Ascending aorta (tissue), 2 donors: Measurements from ENCODE around the gene USF3. TPM values are rescaled to one million over a fixed set of nuclear protein-coding genes. Genes with fewer than 3 reads are reported as not detected.
A peak's percentile ranks its signal among the peaks of the same experiment; 100 is the strongest.

Experiments used
- DNase-seq, 2 donors: peaks; one replicate each; pipeline ENCODE4 v3.0.0-alpha.2; 2019; ENCODE audit warnings: low spot score in 2 of 2
- H3K27ac ChIP-seq, 2 donors: fragments of 200-600 bp; sonication (generic); one replicate each; pipeline ENCODE4 v1.5.1; 2016 to 2017; ENCODE audit warnings: mild to moderate bottlenecking in 1 of 2
- H3K27me3 ChIP-seq: fragments of 200-600 bp; sonication (generic); one replicate; pipeline ENCODE4 v1.5.1; 2017
- H3K36me3 ChIP-seq, 2 donors: fragments of 200-600 bp; sonication (generic); one replicate each; pipeline ENCODE4 v1.5.1; 2016
- H3K4me1 ChIP-seq, 2 donors: fragments of 200-600 bp; sonication (generic); one replicate each; pipeline ENCODE4 v1.5.1; 2016 to 2017; ENCODE audit warnings: mild to moderate bottlenecking in 1 of 2
- H3K4me3 ChIP-seq, 2 donors: fragments of 200-600 bp; sonication (generic); one replicate each; pipeline ENCODE4 v1.5.1; 2016 to 2017; ENCODE audit warnings: mild to moderate bottlenecking in 1 of 2
- H3K9me3 ChIP-seq, 2 donors: fragments of 200-600 bp; sonication (generic); one replicate each; pipeline ENCODE4 v1.5.1; 2016
- CTCF ChIP-seq, 3 experiments: fragments of 200-600 bp in 2 of 3; fragments of 450-650 bp in 1 of 3; sonication (generic) in 2 of 3; IDR thresholded peaks; one replicate each; pipeline ENCODE4 v1.5.1; 2016 to 2019; ENCODE audit warnings: antibody characterized with exemption in 3 of 3, mild to moderate bottlenecking in 1 of 3, moderate library complexity in 1 of 3
- intact Hi-C: fragments of 100-400 bp; cut with DNase I; formaldehyde crosslinking; loops from one replicate; pipeline ENCODE4 v1.15.1; 2023
- total RNA-seq: library from RNA; depleted of rRNA; stranded (reverse); fragments of >200 nt; gene quantifications from one replicate; pipeline ENCODE4 v1.1.0, GENCODE V29; 2016

The USF3 gene
- total RNA-seq, 1 donor from 2014 or later: 16.1 TPM

GRCh38 chr3:113630956-113631542 is 65.4 kb downstream of the USF3 start:
- DNase-seq: no peak
- intact Hi-C loops: no loop called here
- no peak overlapping the region for H3K4me3 ChIP-seq
- TF ChIP-seq CTCF (IDR thresholded peaks at IDR 0.05): no peak
- H3K36me3 ChIP-seq: no peaks in the 10 kb centered on the region
- H3K9me3 ChIP-seq: no peaks in the 10 kb centered on the region
- H3K27ac ChIP-seq: no peak overlapping the region
- H3K27me3 ChIP-seq: no peaks in the 10 kb centered on the region
- no peaks in the 10 kb centered on the region for H3K4me1 ChIP-seq

- H3K4me1 ChIP-seq: no peaks in the 10 kb centered on the region
- H3K36me3 ChIP-seq: no peaks in the 10 kb centered on the region
- DNase-seq: no peak
- no peaks in the 10 kb centered on the region for H3K9me3 ChIP-seq
- intact Hi-C loops: loop anchor here (10.0 kb wide), 1 partner anchor 495 kb away; no protein-coding TSS in a partner anchor
- H3K27me3 ChIP-seq: no peaks in the 10 kb centered on the region
- H3K27ac ChIP-seq: no peak overlapping the region
- TF ChIP-seq CTCF (IDR thresholded peaks at IDR 0.05): no peak
- H3K4me3 ChIP-seq: no peak overlapping the region
These were observed 66.6 kb downstream of the USF3 start for GRCh38 chr3:113629584-113630421.

GRCh38 chr3:113628788-113629187 is 67.7 kb downstream of the USF3 start:
- H3K9me3 ChIP-seq: no peaks in the 10 kb centered on the region
- H3K4me3 ChIP-seq: no peak overlapping the region
- no peak for TF ChIP-seq CTCF (IDR thresholded peaks at IDR 0.05)
- H3K27ac ChIP-seq: no peak overlapping the region
- intact Hi-C loops: loop anchor here (10.0 kb wide), 1 partner anchor 494 kb away; no protein-coding TSS in a partner anchor
- no peaks in the 10 kb centered on the region for H3K36me3 ChIP-seq
- no peak for DNase-seq
- no peaks in the 10 kb centered on the region for H3K4me1 ChIP-seq
- H3K27me3 ChIP-seq: no peaks in the 10 kb centered on the region

- Histone ChIP-seq H3K27me3 (no peaks in the 10 kb centered on the region), H3K36me3 (no peaks in the 10 kb centered on the region), H3K27ac (no peak overlapping the region), H3K4me1 (no peaks in the 10 kb centered on the region), H3K9me3 (no peaks in the 10 kb centered on the region), H3K4me3 (no peak overlapping the region)
- DNase-seq: no peak
- intact Hi-C loops: loop anchor here (10.0 kb wide), 1 partner anchor 494 kb away; no protein-coding TSS in a partner anchor
- no peak for TF ChIP-seq CTCF (IDR thresholded peaks at IDR 0.05)
These were observed 68.1 kb downstream of the USF3 start for GRCh38 chr3:113628316-113628715.

- H3K9me3 ChIP-seq: no peaks in the 10 kb centered on the region
- H3K27me3 ChIP-seq: no peaks in the 10 kb centered on the region
- H3K27ac ChIP-seq: no peak overlapping the region
- peak; percentile 63 to 76 (median 73) for TF ChIP-seq CTCF (IDR thresholded peaks at IDR 0.05)
- no peaks in the 10 kb centered on the region for H3K4me1 ChIP-seq
- H3K36me3 ChIP-seq: no peaks in the 10 kb centered on the region
- intact Hi-C loops: loop anchor here (1.0 to 10.0 kb wide), 3 partner anchors 131 to 576 kb away; no protein-coding TSS in a partner anchor
- peak overlapping the region in 1 of 2 donors; percentile 13 for H3K4me3 ChIP-seq
- DNase-seq: peak in 1 of 2 donors; percentile 81
These were observed 69.7 kb downstream of the USF3 start for GRCh38 chr3:113626503-113627371.
